HepG2 (cell line): ENCODE results near the gene SNED1. TPM values are rescaled to one million over a fixed set of nuclear protein-coding genes. Genes with fewer than 3 reads are reported as not detected.

Source experiments
- ATAC-seq: fragments of 200-7000 bp; cut with Tn5 transposase; 3 replicates; pipeline ENCODE4 v1.9.1; 2020; ENCODE audit warnings: mild to moderate bottlenecking, moderate library complexity
- BruUV-seq: library from RNA; stranded (reverse); fragments of 400-500 nt; replicated peaks from 2 replicates; lab custom pipeline; 2021; lab: Mats Ljungman, UMichigan
- CTCF ChIA-PET: fragments of 300-600 bp; formaldehyde crosslinking; extraction: SDS; loops from one replicate; lab custom pipeline; 2021; ENCODE audit warnings: low total read pairs, inconsistent platforms, low intra/inter-chr PET ratio; lab: Yijun Ruan, JAX
- POLR2A ChIA-PET: fragments of 350-600 bp; sonication (Branson Sonifier 250); formaldehyde crosslinking; loops from one replicate; lab custom pipeline; 2020; ENCODE audit warnings: antibody characterized with exemption, inconsistent platforms; lab: Yijun Ruan, JAX
- DNase-seq: peaks from one replicate; pipeline ENCODE4 v3.0.0-alpha.2; 2015; ENCODE audit warnings: low spot score
- FAIRE-seq: peaks from 3 replicates; lab custom pipeline; 2011; peaks lifted over from hg19 to GRCh38; lab: Jason Lieb, UNC
- H2AFZ ChIP-seq: one replicate; pipeline ENCODE4 v1.6.1; 2011; ENCODE audit warnings: low read length, inconsistent platforms
- H3K27ac ChIP-seq: fragments of 300-600 bp; 3 replicates; pipeline ENCODE4 v1.8.0; 2011; ENCODE audit warnings: mixed run types, mild to moderate bottlenecking, mixed read lengths, low read length, inconsistent platforms; ENCODE audit not compliant: insufficient read depth; ENCODE audit errors: extremely low read length
- H3K27me3 ChIP-seq, 2 experiments: fragments of 200-600 bp in 1 of 2; 2 replicates in 1 of 2; 3 replicates in 1 of 2; pipeline versions ENCODE4 v1.6.0 to v1.8.0; 2011; ENCODE audit warnings: low read length in 2 of 2, mild to moderate bottlenecking in 2 of 2, moderate library complexity in 2 of 2, inconsistent platforms in 1 of 2; ENCODE audit not compliant: insufficient read depth in 2 of 2, control insufficient read depth in 1 of 2
- H3K36me3 ChIP-seq, 2 experiments: fragments of 200-600 bp in 1 of 2; replicated peaks in 1 of 2; 2 replicates in 1 of 2; 3 replicates in 1 of 2; pipeline versions ENCODE4 v1.5.1 to v1.8.0; 2011; ENCODE audit warnings: low read length in 2 of 2, inconsistent platforms in 1 of 2; ENCODE audit not compliant: insufficient read depth in 2 of 2, control insufficient read depth in 1 of 2
- H3K4me1 ChIP-seq: 2 replicates; pipeline ENCODE4 v1.5.1; 2012; ENCODE audit warnings: low read length, inconsistent platforms; ENCODE audit not compliant: insufficient read depth
- H3K4me2 ChIP-seq: 2 replicates; pipeline ENCODE4 v1.6.0; 2011; ENCODE audit warnings: low read depth, low read length, inconsistent platforms
- H3K4me3 ChIP-seq, 3 experiments: fragments of 200-600 bp in 1 of 3; sonication (generic), shearing (Covaris generic) in 1 of 3; replicated peaks in 1 of 3; 2 replicates each; pipeline ENCODE4 v1.5.1; 2011 to 2016; ENCODE audit warnings: low read length in 3 of 3, inconsistent platforms in 2 of 3, low read depth in 2 of 3, mild to moderate bottlenecking in 2 of 3, control low read depth in 1 of 3, mixed read lengths in 1 of 3; ENCODE audit not compliant: insufficient read depth in 1 of 3
- H3K79me2 ChIP-seq: one replicate; pipeline ENCODE4 v1.6.1; 2011; ENCODE audit warnings: low read length, inconsistent platforms; ENCODE audit not compliant: insufficient read depth
- H3K9ac ChIP-seq: 2 replicates; pipeline ENCODE4 v1.6.0; 2011; ENCODE audit warnings: mild to moderate bottlenecking, low read depth, low read length, inconsistent platforms; ENCODE audit not compliant: insufficient read depth
- H3K9me3 ChIP-seq: 2 replicates; pipeline ENCODE4 v1.5.1; 2012; ENCODE audit warnings: mild to moderate bottlenecking, low read length
- H4K20me1 ChIP-seq: 2 replicates; pipeline ENCODE4 v1.6.0; 2011; ENCODE audit warnings: inconsistent platforms, mild to moderate bottlenecking, low read length, moderate library complexity; ENCODE audit not compliant: insufficient read depth
- NAIF1 ChIP-seq: sonication (generic); formaldehyde crosslinking; IDR thresholded peaks from 2 replicates; pipeline ENCODE4 v1.5.0; 2020; ENCODE audit warnings: mild to moderate bottlenecking, missing genetic modification reagents, borderline replicate concordance
- STAG1 ChIP-seq: sonication (generic); formaldehyde crosslinking; IDR thresholded peaks from 2 replicates; pipeline ENCODE4 v1.4.0; 2020; ENCODE audit warnings: missing genetic modification reagents
- ZFP90 ChIP-seq: sonication (generic); formaldehyde crosslinking; IDR thresholded peaks from 2 replicates; pipeline ENCODE4 v1.8.0; 2022; ENCODE audit warnings: missing genetic modification reagents, mild to moderate bottlenecking, inconsistent platforms, borderline replicate concordance
- ZSCAN21 ChIP-seq: sonication (generic); formaldehyde crosslinking; IDR thresholded peaks from 2 replicates; pipeline ENCODE4 v1.8.0; 2022; ENCODE audit warnings: mild to moderate bottlenecking, missing genetic modification reagents, moderate library complexity, borderline replicate concordance
- WGBS: methylation state at CpG from one replicate; pipeline ENCODE4 v1.1.6; 2017; ENCODE audit warnings: low lambda C conversion rate; 5-methylcytosine and 5-hydroxymethylcytosine counted together
- in situ Hi-C: cut with HindIII; loops from 2 replicates; pipeline ENCODE4 v1.10.0; 2017; ENCODE audit warnings: low pct_unique_long_range_greater_than_20kb; ENCODE audit not compliant: extremely low pct_ligation_motif_present
- intact Hi-C: fragments of 100-400 bp; cut with micrococcal nuclease; formaldehyde crosslinking; loops from one replicate; pipeline ENCODE4 v1.10.0; 2022; ENCODE audit not compliant: unreplicated experiment
- polyA plus RNA-seq, 8 experiments: library from polyadenylated mRNA; depleted of rRNA in 3 of 8; stranded (reverse) in 7 of 8; unstranded in 1 of 8; fragments of >200 nt; fragmentation: Illumina TruSeq in 4 of 8; extraction: Trizol in 4 of 8; gene quantifications; 2 replicates each; pipeline versions ENCODE4 v1.2.1 to v1.2.3, GENCODE V29; 2011 to 2016; ENCODE audit warnings: low read depth in 4 of 8, missing spikeins in 1 of 8, mixed read lengths in 1 of 8; ENCODE audit not compliant: insufficient read depth in 1 of 8
- total RNA-seq, 5 experiments: library from RNA; depleted of rRNA; stranded (reverse); fragments of >200 nt; fragmentation: Illumina TruSeq; extraction: Trizol; gene quantifications; 2 replicates each; pipeline ENCODE4 v1.2.3, GENCODE V29; 2016; ENCODE audit warnings: low read depth in 1 of 5
- TF ChIP-seq, protein P1 (sequence below): sonication (generic); formaldehyde crosslinking; IDR thresholded peaks from 2 replicates; pipeline ENCODE4 v1.5.0; 2020; ENCODE audit warnings: mild to moderate bottlenecking, missing genetic modification reagents, moderate library complexity

Gene SNED1
- total and polyA plus RNA-seq, 2 of the 13 experiments (the other 11 are each of a cell fraction or from before 2014, with no cell fraction given), result 0.15 to 0.65 TPM

- TF ChIP-seq ZSCAN21 (CRISPR knock-in tag) (0 out of 2 replicates have a peak, but pooled peaks have one; percentile 14), ZFP90 (CRISPR knock-in tag) (no peak), STAG1 (CRISPR knock-in tag) (peak; percentile 40), NAIF1 (no peak)
- TF ChIP-seq, protein P1, sequence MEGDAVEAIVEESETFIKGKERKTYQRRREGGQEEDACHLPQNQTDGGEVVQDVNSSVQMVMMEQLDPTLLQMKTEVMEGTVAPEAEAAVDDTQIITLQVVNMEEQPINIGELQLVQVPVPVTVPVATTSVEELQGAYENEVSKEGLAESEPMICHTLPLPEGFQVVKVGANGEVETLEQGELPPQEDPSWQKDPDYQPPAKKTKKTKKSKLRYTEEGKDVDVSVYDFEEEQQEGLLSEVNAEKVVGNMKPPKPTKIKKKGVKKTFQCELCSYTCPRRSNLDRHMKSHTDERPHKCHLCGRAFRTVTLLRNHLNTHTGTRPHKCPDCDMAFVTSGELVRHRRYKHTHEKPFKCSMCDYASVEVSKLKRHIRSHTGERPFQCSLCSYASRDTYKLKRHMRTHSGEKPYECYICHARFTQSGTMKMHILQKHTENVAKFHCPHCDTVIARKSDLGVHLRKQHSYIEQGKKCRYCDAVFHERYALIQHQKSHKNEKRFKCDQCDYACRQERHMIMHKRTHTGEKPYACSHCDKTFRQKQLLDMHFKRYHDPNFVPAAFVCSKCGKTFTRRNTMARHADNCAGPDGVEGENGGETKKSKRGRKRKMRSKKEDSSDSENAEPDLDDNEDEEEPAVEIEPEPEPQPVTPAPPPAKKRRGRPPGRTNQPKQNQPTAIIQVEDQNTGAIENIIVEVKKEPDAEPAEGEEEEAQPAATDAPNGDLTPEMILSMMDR (CRISPR knock-in tag), result peak; percentile 58
- 0 out of 2 replicates have a peak, but pooled peaks cover 8% of the 10 kb centered on the region for H3K4me1 ChIP-seq
- H2AFZ ChIP-seq, result no peak overlapping the region
- no peak overlapping the region for H3K9ac ChIP-seq
- CTCF ChIA-PET, result no interaction called here
- no peaks in the 10 kb centered on the region for H3K9me3 ChIP-seq
- no peaks in the 10 kb centered on the region; the same call in 1 of the 2 replicates for H4K20me1 ChIP-seq
- peak overlapping the region; percentile 68 for H3K4me2 ChIP-seq
- no peak overlapping the region for H3K27ac ChIP-seq
- no peak for FAIRE-seq
- peak overlapping the region in 1 of 3 experiments; percentile 54; a peak in 2 of 6 replicates for H3K4me3 ChIP-seq
- ATAC-seq, result peak; percentile 62
- no peak for DNase-seq
- 22% methylated on average over 8 of the region's 8 CpGs for WGBS
- intact Hi-C loops, result loop anchor here (2.0 kb wide), 1 partner anchor 213 kb away; no protein-coding TSS in a partner anchor
- POLR2A ChIA-PET, result no interaction called here
- H3K36me3 ChIP-seq, result no peaks in the 10 kb centered on the region
- in situ Hi-C loops, result no loop called here
- peaks cover 9 to 43% of the 10 kb centered on the region in 2 experiments for H3K27me3 ChIP-seq
- BruUV-seq, result no TSS peak
- H3K79me2 ChIP-seq, result no peaks in the 10 kb centered on the region
Observed at GRCh38 chr2:241063587-241063986, 65.2 kb downstream of the SNED1 start.
